Skeletal muscle cell (primary cell): ENCODE measurements around the gene TMPRSS13.

Experiments used
- DNase-seq: peaks from one replicate; pipeline ENCODE4 v3.0.0-alpha.2; 2010; ENCODE audit warnings: low read depth
- H3K4me3 ChIP-seq: 2 replicates; pipeline ENCODE4 v1.5.1; 2011; ENCODE audit warnings: low read depth, mild to moderate bottlenecking, control low read depth, low read length, moderate library complexity

The TMPRSS13 gene

DNA sequence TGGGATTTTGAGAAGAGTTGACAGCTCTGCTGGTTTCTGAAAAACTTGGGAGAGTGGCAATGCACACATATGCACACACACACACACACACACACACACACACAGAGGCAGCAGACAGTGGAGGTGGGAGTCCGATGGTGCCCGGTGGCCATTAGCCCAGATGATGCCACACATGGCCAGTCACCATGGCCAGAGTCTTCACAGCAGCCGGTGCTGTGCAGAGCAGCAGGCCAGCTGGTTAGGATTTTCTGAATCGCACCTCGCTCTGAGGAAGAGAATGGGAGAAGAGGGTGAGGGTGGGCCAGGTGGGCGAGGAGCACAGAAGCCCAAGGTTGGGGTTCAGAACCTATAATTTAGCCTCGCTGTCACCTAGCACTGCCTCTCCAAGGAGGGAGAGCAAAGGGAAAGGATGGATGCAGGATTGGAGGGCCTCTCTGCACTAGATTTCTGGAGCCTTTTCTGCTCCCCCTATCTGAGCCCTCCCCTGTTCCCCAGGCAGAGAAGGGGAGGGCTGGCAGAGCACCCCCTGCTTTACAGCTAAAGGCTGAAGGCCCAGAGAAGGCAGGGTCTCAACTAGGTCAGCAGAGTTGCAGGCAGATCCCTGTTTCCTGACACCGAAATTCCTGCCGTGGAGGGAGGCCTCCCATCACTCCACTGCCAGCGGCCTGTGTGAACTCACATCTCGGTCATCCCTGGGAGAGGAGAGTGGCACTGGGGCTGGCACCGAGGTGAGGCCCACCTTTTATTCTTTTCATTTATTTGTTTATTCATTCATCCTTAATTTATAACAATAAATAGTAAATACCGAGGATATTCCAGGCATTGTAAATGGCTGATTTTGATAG is 27.0 kb downstream of the TMPRSS13 start:
- H3K4me3 ChIP-seq: no peak overlapping the region

DNA sequence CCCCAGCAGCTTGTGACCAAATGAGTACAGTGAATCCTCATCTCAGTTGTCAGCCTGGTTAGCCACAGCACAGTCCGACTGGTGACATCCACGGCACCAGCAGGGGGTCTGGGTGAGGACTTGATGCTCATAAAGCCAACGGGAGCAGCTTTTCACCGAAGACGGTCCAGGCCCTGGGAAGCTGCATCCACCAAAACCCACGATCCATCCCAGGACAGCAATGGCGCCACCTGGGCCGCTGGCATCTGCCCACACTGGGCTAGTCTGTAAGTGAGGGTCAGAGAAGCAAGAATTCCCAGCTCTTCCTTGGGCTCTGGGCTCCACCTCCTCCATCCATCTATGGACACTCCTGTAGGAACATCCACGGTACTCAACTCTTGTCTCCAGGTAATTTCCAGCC is 27.6 kb downstream of the TMPRSS13 start:
- no peak for DNase-seq
- H3K4me3 ChIP-seq: no peak overlapping the region

More for the DNA sequence above, 27.0 kb downstream of the TMPRSS13 start:
- DNase-seq: no peak

DNA sequence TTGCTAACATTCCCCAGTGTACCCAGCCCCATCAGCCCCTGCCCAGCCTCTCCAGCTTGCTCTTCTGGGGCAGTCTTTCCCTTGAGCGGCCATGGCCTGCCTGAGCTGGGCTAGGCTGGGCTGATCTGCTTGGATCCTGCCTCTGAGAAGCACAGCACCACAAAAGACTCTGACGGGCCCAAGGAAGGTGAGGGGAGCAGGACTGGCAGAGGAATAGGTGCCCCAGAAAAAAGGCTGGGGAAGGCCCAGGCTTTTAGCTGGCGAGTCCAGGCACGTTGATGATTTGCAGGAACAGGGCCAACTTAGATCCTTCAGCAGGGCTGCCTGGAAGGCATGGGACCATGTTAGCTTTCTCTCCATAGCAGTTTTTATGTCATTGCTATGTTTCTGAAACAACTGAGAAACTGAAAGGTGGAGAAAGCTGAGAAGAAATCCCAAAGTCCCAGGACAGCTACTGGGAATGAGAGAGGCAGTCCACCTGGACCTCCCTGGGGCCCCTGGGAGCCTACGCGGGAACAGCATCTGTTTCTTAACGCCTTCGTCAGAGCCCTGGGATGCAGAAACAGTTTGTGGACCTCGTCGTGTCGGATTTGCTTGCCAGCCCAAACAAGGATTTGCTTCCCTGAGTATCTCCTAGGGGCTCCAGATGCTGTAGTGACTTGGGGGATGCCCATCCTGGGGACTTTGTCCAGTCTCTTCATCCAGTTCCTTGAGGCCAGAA is 28.3 kb downstream of the TMPRSS13 start:
- DNase-seq: no peak
- H3K4me3 ChIP-seq: no peak overlapping the region

DNA sequence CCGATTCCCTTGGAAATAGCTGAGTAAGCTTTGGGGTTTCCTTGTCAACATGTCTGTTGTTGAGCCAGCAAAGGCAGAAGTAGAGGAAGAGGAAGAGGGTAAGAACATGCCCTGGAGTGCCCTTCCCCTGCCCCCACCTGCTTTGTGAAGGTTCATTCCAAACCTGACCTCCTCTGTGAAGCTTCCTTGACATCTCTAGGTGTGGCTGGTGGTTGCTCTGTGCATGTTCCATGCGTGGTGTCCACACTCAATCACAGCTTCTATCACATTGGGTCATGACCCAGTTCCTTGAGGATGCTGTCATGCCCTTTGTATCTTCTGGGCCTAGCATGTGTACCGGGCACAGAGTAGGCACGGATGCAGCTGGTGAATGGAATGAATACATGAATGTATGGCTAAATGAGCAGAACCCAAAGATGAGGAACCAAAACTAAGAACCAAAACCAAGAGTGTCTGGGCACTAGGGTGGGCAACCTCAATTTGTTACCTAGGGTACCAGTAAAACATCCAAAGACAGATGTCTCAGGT is 29.0 kb downstream of the TMPRSS13 start:
- H3K4me3 ChIP-seq: no peak overlapping the region
- DNase-seq: no peak

DNA sequence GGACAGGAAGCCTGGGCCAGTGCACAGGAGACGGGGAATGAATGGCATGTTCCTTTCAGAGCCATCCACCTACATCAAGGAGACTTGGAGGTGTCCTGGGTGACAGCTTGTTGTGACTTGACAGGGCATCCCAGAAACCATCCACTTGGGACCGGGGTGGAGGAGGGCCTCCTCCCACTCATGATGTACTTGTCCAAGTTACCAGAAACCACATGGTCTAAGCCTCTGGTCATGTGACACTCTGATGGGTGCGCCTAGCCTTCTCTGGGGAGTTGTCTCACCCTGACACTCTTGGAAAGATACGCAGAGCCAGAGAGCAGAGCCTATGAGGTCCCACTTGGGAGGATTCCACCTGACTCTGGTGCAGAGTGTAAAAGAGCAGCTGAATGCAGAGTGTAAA is 31.1 kb downstream of the TMPRSS13 start:
- H3K4me3 ChIP-seq: no peak overlapping the region
- DNase-seq: no peak

DNA sequence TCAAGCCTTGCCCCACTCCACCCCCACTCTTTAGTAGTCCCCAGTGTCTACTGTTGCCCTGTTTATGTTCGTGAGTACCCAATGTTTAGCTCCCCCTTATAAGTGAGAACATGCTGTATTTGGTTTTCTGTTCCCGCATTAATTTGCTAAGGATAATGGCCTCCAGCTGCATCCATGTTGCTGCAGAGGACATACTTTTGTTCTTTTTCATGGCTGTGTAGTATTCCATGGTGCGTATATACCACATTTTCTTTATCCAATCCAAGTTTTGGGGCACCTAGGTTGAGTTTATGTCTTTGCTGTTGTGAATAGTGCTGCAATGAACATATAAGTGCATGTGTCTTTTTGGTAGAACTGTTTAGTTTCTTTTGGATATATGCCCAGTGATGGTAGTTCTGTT is 36.6 kb downstream of the TMPRSS13 start:
- no peak for DNase-seq
- no peak overlapping the region for H3K4me3 ChIP-seq

DNA sequence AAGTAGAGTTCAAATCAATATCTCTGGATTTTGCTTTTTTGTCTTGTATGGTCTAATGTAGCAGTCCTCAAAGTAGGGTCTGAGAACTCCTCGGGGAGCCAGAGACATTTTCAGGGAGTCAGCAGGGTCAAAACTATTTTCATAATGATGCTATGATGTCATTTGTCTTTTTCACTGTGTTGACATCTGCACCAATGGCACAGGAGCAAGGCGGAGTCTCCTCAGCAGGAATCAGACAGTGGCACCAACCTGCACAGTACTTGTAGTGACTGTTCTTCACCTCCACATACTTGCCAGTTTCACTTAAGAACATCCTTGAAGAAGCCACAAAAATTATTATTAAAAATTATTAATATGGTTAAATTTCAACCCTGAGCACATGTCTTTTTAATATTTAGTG is 37.8 kb downstream of the TMPRSS13 start:
- H3K4me3 ChIP-seq: no peak overlapping the region
- DNase-seq: no peak

DNA sequence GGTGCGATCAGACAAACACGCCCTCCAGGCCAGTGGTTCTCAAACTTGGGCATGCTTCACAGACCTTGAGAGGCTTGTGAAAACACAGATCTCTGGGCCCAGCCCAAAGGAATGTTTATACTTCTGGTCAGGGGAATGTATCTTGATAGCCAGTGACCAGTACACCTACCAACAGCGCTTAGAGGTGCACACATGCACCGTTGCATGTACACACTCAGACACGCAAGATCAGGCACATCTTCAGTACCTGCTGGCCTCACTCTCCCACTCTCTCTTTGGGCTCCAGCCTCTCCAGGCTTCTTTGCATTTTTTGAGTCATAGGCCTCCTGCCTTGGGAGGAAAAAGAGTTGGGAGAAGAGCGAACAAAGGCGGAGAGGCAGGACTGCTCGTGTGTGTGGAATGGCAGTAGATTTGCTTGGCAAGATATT is 41.0 kb downstream of the TMPRSS13 start:
- H3K4me3 ChIP-seq: no peak overlapping the region
- DNase-seq: no peak

DNA sequence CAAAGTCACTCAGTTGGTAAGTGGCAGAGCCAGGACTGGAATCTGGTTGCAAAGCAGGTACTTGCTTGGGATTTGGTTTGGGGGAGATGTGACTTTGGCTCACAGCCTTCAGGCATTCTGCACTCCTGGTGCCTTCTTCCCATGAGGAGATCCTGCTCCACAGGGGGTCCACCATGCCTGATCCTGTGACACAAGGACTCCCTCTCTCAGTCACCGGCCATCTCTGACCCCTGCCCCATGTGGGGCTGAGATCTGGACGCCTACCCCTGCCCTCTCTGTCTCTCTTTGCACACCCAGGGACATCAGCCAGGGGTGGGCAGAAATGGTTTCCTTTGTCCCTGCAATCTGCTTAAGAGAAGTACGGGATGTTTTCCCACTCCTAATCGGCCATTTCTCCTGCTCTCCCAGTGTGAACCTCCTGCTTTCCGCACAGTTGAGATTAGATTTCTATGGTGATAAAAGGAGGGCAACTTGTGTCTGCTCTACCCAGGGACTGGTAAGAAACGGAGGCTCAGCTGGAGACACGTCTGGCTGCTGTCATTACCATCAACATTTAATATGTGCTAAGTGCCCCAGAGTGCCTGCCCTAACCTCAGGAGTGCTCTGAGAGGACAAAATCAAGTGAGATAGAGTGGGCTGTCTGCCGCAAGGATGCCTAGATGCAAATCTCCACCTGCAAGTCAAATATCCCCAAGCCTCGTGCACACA is 41.6 kb downstream of the TMPRSS13 start:
- no peak overlapping the region for H3K4me3 ChIP-seq
- no peak for DNase-seq

DNA sequence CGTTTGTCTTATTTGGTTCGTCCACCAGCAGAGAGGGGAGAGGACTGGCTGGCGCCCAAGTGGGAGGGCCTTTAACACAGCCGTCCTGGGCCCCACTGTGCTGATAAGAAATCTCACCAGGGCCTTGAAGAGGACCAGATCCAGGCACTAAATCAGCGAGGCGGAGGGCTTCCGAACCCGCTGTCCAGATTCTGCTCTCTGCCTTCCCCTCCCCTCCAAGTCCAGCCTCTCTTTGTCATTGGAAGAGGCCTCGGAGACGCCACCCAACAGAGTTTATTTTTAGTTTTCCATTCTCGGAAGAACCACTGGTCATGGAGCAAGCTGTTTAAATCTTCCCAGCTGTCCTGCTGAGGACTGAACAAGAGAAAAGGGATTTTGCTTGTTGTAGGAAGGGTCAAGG is 43.4 kb downstream of the TMPRSS13 start:
- no peak for DNase-seq
- H3K4me3 ChIP-seq: no peak overlapping the region

DNA sequence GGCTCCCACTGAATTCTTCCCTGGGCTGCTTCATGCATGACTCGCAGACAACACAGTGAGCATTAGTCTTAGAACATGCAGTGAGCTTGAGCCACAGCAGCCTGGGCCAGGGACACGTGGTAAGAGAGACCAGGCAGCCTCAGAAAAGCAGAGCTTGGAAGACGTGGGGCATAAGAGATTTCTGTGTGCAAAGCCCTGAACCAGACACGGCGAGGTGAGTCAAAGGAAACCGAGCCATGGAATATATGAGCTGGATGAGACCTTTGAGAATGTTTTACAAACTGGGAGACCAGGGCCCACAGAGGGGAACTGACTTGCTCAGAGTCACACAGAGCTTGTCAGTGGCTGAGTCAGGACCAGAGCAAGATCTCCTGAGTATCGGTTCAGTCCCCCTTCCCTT is 44.2 kb downstream of the TMPRSS13 start:
- DNase-seq: peak; percentile 48
- no peak overlapping the region for H3K4me3 ChIP-seq

DNA sequence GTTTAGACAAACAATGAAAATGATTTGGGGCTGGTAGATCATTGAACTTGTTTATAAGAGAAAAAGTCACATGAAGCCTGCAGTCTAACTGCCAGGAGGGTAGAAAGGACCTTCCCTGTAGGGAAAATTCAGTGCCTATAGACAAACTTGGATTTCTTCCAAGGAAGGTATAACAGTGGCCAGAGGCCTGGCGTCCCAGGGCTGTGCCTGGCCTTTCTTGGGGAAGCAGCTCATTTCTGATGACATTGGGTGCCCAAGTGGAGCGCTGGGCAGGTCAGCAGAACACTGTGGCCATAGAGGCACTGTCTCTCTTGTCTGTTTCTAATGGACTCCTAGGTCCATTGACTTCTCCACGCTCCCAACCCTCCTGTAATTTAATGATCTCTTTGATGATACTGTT is 46.1 kb downstream of the TMPRSS13 start:
- DNase-seq: no peak
- no peak overlapping the region for H3K4me3 ChIP-seq

DNA sequence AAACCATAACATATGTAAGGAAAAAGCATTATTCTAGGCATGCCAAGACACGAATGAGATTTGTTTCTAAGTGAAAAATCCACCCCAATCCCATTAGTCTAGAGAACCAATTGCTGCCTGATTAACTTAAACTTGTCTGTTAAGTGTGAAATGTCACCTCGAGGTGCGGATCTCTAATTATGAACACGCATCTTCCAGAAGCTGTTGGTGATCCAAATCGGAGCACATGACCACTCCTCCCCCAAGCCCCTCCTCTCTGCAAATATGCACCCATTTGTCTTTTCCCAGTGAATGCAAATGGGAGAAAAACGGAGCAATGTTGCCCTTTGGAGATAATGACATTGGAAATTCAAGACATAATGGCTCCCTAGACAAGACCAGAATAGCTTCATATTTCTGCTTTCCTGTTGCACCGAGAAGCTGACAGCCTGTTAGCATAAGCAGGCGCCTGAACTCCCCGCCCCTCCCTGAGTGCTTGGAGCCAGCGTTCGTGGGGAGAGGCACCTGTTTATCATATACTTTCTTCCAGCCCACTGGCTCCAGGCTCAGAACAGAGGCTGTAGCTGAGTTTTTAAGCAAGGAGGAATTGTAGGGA is 46.8 kb downstream of the TMPRSS13 start:
- no peak for DNase-seq
- H3K4me3 ChIP-seq: no peak overlapping the region

DNA sequence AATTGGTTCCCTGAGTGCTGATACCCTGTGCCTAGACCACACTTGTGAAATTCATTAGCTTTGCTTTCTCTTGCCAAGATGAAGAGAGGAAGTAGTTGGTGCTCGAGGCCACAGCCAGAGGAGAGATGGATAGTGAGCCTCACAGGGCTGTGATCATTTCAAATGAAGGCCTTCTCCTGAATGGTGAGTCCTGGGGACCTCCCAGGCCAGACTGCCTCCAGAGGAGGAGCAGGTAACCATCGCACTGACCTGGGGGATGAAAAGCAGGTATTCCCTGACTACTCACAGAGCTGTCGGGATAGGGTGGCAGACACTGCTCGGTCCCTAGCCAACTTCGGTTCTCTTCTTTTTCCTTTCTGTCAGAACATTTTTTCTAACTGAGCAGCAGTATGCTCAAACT is 48.0 kb downstream of the TMPRSS13 start:
- H3K4me3 ChIP-seq: no peak overlapping the region
- DNase-seq: no peak

DNA sequence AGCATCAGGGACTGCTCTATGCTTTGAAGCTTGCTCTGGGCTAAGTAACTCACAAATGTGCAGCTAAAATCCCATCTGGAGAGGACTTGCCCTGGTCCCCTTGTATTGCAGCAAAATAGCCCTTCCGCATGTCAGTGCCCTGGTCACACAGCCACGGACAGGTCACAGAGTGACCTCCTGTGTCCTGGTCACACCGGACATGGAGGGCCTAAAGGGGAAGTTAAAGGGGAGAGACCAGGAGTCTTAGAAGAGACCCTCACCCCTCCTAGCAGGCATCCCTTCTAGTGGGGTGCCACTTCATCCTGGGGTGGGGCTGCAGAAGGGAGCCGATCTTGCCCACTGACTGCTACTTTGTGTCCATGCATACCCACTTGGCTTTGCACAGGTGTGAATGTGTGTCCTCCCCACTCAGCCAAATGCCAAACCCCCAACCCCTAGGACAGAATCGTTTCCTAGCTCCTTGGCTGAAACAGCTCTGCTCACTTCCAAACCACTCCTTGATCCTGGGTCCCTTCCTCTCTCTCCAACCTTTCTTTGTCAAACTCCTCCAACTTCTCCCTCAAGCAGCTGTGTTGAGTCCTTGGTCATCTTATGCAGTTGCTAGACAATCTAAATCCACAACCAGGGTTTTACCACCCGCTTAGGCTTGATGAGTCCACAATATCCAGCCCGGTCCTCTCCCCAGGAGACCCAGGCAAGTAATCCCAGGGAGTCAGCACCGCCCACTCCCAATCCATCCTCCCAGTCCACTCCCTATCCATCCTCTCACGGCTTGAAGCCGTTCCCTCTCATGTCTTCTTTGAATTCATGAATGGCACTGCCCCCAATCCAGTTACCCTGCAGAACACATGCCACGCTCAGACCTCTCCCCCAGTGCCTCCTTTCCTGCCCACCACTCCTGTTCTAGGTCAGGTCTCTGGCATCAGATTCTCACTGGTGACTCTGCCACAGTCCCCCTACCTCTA is 49.4 kb downstream of the TMPRSS13 start:
- no peak for DNase-seq
- no peak overlapping the region for H3K4me3 ChIP-seq

DNA sequence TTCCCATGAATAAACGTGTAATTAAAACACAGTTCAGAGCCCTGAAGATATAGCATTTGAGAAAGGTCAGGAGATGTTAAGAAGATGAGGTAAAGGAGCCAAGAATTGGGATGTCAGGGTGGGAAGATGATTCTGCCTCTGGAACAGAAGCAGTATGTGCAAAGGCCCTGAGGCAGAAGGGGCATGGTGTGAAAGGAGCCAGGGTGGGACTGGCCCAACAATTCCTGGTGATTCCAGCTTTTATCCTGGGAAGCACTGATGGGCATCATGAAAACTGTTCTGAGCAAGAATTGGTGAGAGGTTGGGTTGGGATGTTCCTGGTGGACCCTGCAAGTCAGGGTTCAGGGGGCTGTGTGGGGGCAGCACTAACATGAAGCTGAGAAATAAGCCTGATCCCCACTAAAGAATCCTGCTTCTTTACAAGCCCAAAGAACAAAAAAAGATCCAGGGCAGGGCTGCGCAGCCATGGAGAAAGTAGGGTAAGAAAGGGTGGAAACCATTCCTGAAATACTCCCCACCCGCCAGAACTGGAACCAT is 50.2 kb downstream of the TMPRSS13 start:
- DNase-seq: no peak
- H3K4me3 ChIP-seq: no peak overlapping the region

DNA sequence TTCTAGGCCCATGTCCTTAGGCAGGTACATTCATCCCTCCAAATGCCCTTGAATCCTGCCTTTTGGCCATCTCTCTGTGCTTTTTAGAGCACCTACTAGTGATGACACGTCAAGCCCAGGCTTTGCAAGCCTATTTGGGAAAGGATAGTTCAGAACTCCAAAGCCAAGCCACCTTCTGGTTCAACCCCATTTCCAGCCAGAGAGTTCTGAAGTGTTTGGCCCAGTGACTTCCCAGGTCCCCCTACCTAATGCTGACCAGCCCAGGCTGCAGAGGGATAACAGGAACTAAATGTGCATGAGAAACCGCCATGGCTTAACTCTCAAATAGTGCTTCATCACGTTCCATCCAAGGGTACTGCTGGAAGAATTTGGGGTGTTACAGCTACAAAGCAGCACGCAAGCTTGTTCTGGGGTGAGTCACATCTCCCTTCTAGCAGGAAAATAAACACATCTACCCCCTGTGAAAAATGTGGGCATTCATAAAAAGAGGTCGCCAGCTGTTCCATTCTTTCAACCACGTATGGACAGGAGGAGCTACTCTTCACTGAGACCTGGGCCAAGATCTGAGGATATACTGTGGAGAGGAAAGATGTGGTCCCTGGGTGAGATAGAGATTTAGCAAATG is 50.8 kb downstream of the TMPRSS13 start:
- H3K4me3 ChIP-seq: no peak overlapping the region
- DNase-seq: no peak
